DND-41 (cell line): ENCODE results near the gene SYNE2.

Source experiments
- CTCF ChIP-seq: IDR thresholded peaks from 2 replicates; pipeline ENCODE4 v1.5.1; 2012; ENCODE audit warnings: borderline replicate concordance, low read length, moderate library complexity, mild to moderate bottlenecking; ENCODE audit not compliant: poor library complexity, severe bottlenecking; ENCODE audit errors: extremely low read depth
- EZH2 ChIP-seq: IDR thresholded peaks from 3 replicates; pipeline ENCODE4 v1.6.1; 2012; ENCODE audit warnings: borderline replicate concordance, low read depth, mild to moderate bottlenecking, moderate library complexity, low read length, inconsistent platforms; ENCODE audit not compliant: severe bottlenecking

- TF ChIP-seq CTCF (no peak), EZH2 (no peak)
Observed at GRCh38 chr14:64008016-64008415, 155.2 kb downstream of the SYNE2 start.
